PFSK-1 (cell line): ENCODE data around the gene EDEM1.

Source experiments
- FOXP2 ChIP-seq: optimal IDR thresholded peaks from 2 replicates; pipeline ENCODE3; 2011; ENCODE audit warnings: borderline replicate concordance, control low read depth, inconsistent platforms; ENCODE audit not compliant: insufficient read depth; ENCODE audit errors: extremely low read length, extremely low read depth
- POLR2AphosphoS5 ChIP-seq: IDR thresholded peaks from 2 replicates; pipeline ENCODE4 v1.6.1; 2012; ENCODE audit warnings: low read depth, mild to moderate bottlenecking, control low read depth, low read length, moderate library complexity
- SIN3A ChIP-seq: IDR thresholded peaks from 2 replicates; pipeline ENCODE4 v1.6.1; 2012; ENCODE audit warnings: mild to moderate bottlenecking, low read length, moderate library complexity, borderline replicate concordance; ENCODE audit not compliant: insufficient read depth
- TAF1 ChIP-seq: IDR thresholded peaks from 2 replicates; pipeline ENCODE4 v1.6.1; 2012; ENCODE audit warnings: low read length, control low read depth, borderline replicate concordance; ENCODE audit not compliant: insufficient read depth
- TF ChIP-seq, protein P1 (sequence below), 2 experiments: IDR thresholded peaks; 2 replicates each; pipeline versions ENCODE4 v1.6.1 to v1.8.0; 2011 to 2012; ENCODE audit warnings: low read depth in 2 of 2, low read length in 2 of 2, control low read depth in 1 of 2, inconsistent platforms in 1 of 2, mild to moderate bottlenecking in 1 of 2, moderate library complexity in 1 of 2; ENCODE audit not compliant: insufficient read depth in 1 of 2

Gene EDEM1

DNA sequence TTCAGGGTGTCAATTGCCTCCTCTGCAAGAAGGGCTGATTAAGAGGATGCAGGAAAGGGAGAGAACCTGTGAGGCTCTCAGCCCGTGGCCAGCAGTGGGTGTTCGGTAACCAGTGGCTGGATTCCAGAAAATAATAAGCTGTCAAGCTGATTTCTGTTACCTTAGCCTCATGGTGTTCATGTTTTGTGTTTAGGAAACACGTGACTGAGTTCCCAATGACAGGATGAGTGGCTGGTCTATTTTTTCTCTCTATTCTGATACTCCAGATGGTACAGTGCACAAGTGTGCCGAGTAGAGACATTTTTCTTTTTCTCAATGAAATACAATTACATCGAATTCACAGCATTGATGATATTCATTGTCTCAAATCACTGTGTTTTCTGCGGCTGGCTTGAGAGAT lies 43.6 kb downstream of the EDEM1 start:
- TF ChIP-seq SIN3A = no peak
- TF ChIP-seq TAF1 = no peak
- TF ChIP-seq POLR2AphosphoS5 = no peak
- no peak for TF ChIP-seq FOXP2
- TF ChIP-seq, protein P1, sequence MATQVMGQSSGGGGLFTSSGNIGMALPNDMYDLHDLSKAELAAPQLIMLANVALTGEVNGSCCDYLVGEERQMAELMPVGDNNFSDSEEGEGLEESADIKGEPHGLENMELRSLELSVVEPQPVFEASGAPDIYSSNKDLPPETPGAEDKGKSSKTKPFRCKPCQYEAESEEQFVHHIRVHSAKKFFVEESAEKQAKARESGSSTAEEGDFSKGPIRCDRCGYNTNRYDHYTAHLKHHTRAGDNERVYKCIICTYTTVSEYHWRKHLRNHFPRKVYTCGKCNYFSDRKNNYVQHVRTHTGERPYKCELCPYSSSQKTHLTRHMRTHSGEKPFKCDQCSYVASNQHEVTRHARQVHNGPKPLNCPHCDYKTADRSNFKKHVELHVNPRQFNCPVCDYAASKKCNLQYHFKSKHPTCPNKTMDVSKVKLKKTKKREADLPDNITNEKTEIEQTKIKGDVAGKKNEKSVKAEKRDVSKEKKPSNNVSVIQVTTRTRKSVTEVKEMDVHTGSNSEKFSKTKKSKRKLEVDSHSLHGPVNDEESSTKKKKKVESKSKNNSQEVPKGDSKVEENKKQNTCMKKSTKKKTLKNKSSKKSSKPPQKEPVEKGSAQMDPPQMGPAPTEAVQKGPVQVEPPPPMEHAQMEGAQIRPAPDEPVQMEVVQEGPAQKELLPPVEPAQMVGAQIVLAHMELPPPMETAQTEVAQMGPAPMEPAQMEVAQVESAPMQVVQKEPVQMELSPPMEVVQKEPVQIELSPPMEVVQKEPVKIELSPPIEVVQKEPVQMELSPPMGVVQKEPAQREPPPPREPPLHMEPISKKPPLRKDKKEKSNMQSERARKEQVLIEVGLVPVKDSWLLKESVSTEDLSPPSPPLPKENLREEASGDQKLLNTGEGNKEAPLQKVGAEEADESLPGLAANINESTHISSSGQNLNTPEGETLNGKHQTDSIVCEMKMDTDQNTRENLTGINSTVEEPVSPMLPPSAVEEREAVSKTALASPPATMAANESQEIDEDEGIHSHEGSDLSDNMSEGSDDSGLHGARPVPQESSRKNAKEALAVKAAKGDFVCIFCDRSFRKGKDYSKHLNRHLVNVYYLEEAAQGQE (IDR thresholded peaks at IDR 0.05; ENCODE audit: insufficient read depth in 1 of 2, low read depth in 2 of 2, low read length in 2 of 2) = no peak

DNA sequence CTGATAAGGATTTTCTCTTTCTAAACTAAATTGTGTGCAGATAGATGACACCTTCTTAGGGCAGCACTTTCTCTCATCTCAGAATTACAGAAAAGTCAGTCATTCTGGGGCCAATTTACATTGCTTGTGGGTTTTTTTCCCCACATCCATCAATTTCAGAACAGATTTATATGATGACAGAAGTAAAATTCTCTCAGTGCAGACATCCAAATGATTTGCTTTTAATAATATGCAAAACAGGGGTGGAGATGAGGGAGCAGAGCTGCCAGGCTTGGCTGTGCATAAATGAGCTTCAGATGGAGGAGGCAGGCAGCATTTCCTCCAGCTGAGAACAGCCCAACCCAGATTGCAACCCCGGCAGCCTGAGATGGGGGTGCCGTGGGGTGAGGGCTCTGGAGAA lies 44.0 kb downstream of the EDEM1 start:
- TF ChIP-seq, protein P1 (IDR thresholded peaks at IDR 0.05; ENCODE audit: insufficient read depth in 1 of 2, low read depth in 2 of 2, low read length in 2 of 2) = no peak
- no peak for TF ChIP-seq SIN3A
- no peak for TF ChIP-seq TAF1
- TF ChIP-seq FOXP2 = no peak
- TF ChIP-seq POLR2AphosphoS5 = no peak

DNA sequence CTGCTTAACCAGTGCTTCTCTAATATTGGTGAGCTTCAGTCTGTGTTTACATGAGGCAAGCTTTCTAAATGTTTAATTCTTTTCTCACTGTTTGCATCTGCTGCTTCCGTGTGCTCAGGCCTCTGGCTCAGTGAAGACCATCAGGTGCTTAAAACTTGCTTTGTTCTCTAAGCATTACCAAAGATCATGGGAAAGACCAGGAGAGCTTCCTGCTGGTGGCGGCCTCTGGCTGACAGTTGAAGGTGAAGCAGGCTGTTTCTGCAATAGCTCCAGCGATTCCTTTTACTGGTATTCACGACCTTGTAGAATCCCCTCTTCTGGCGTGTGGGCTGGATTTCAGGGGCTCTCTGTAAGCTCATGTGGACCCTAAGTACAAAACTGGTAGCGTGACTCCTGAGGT lies 45.1 kb downstream of the EDEM1 start:
- TF ChIP-seq POLR2AphosphoS5 (no peak), SIN3A (no peak), FOXP2 (no peak), TAF1 (no peak)
- TF ChIP-seq, protein P1 (IDR thresholded peaks at IDR 0.05; ENCODE audit: insufficient read depth in 1 of 2, low read depth in 2 of 2, low read length in 2 of 2) = no peak

DNA sequence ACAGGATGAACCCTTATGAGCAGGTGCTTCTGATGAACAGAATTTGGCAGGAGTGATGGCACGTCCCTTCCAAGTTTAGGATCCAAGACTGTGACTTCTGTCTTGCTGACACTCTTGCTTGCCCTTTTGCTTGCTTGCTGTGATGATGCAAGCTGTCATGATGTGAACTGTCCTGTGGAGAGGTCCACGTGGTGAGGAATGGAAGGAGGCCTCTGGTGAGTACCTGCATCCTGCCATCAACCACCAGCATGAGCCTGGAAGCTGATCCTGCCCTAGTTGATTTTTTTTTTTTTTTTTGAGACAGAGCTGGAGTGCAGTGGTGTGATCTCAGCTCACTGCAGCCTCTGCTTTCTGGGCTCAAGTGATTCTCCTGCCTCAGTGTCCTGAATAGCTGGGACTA lies 45.5 kb downstream of the EDEM1 start:
- TF ChIP-seq FOXP2 (no peak), TAF1 (no peak), SIN3A (no peak), POLR2AphosphoS5 (no peak)
- TF ChIP-seq, protein P1 (IDR thresholded peaks at IDR 0.05; ENCODE audit: insufficient read depth in 1 of 2, low read depth in 2 of 2, low read length in 2 of 2) = no peak

DNA sequence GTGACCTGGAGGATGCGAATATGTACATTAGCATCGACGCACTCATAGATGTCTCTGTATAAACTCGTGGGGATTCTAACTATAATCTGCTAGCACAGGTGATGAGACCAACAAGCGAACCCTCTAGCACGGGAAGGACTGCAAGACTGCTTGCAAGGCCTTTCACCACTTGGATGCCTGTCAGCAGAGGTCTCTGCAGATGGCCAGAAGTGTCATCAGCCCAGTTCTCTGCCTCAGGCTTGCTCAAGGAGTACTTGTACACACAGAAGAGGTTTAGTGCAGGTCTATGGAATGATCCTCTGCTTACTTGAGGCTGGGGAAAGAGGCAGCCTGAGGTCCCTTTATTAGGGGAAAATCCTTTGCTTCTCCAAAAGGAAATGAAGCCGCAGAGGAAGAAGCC lies 48.1 kb downstream of the EDEM1 start:
- no peak for TF ChIP-seq FOXP2
- no peak for TF ChIP-seq TAF1
- TF ChIP-seq POLR2AphosphoS5 = no peak
- TF ChIP-seq, protein P1 (IDR thresholded peaks at IDR 0.05; ENCODE audit: insufficient read depth in 1 of 2, low read depth in 2 of 2, low read length in 2 of 2) = no peak
- TF ChIP-seq SIN3A = no peak
